ENCODE measurements around the gene RPS6KL1.

DNA sequence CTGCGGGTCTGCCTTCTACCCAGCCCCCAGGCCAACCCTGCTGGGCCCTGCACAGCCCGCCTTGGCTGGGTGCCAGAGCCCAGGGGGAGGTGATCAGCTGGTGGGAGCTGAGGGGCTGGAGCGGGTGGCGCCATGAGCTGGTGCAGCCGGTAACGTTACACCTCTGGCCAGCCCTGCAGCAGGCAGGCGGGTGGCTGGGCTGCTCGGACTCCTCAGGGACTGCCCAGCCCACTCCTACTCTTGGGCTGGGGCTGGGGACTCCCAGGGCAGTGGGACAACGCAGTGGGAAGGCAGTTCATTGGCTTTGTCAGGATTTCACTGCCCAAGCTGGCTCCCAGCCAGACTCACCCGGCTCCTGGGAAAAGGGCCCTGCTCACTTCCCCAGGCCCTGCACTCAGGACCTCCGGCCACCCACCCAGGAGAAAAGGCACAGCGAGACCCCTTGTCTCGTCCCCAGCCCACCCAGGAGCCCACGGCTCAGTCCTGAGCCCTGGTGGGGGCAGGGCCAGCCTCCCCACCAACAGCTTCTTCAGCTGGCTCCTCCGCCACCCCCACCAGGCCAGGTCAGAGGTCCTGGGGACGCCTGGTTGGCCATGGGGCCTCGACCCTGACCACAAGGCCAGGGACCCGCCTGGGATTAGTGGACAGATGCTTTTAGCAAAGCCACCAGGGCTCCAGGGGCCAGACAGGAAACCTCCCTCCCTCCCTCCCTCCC, 31.3 kb upstream of the RPS6KL1 start:
- TF ChIP-seq, protein P1, sequence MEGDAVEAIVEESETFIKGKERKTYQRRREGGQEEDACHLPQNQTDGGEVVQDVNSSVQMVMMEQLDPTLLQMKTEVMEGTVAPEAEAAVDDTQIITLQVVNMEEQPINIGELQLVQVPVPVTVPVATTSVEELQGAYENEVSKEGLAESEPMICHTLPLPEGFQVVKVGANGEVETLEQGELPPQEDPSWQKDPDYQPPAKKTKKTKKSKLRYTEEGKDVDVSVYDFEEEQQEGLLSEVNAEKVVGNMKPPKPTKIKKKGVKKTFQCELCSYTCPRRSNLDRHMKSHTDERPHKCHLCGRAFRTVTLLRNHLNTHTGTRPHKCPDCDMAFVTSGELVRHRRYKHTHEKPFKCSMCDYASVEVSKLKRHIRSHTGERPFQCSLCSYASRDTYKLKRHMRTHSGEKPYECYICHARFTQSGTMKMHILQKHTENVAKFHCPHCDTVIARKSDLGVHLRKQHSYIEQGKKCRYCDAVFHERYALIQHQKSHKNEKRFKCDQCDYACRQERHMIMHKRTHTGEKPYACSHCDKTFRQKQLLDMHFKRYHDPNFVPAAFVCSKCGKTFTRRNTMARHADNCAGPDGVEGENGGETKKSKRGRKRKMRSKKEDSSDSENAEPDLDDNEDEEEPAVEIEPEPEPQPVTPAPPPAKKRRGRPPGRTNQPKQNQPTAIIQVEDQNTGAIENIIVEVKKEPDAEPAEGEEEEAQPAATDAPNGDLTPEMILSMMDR (IDR thresholded peaks at IDR 0.05; ENCODE audit: borderline replicate concordance, extremely low read depth, low read length, poor library complexity, severe bottlenecking), result no peak
- no peak for TF ChIP-seq EZH2 (IDR thresholded peaks at IDR 0.05; ENCODE audit: borderline replicate concordance, low read depth, low read length, severe bottlenecking)

Measured in DND-41 (cell line).